ENCODE measurements around the gene SRGAP1.

Gene SRGAP1

GRCh38 chr12:64203036-64203435 lies 358.5 kb downstream of the SRGAP1 start:
- Histone ChIP-seq H3K27ac (ENCODE audit: low read depth, low read length, poor library complexity, severe bottlenecking) (no peak overlapping the region), H3K79me2 (ENCODE audit: insufficient read depth, low read length) (no peaks in the 10 kb centered on the region), H3K4me1 (ENCODE audit: insufficient read depth, low read length, severe bottlenecking) (no peaks in the 10 kb centered on the region), H3K4me3 (ENCODE audit: low read depth, low read length, poor library complexity, severe bottlenecking) (no peak overlapping the region), H3K9me2 (ENCODE audit: low read depth, low read length) (no peaks in the 10 kb centered on the region), H3K9me3 (ENCODE audit: low read length) (no peaks in the 10 kb centered on the region), H3K27me3 (ENCODE audit: insufficient read depth, low read length) (no peaks in the 10 kb centered on the region), H3K4me2 (ENCODE audit: low read length) (no peak overlapping the region), H3K9ac (ENCODE audit: low read length) (no peak overlapping the region), H3K36me3 (ENCODE audit: insufficient read depth, low read length) (peaks cover 13% of the 10 kb centered on the region), H2AFZ (ENCODE audit: low read length) (no peak overlapping the region), H4K20me1 (ENCODE audit: insufficient read depth, low read length) (no peaks in the 10 kb centered on the region), H3F3A (ENCODE audit: insufficient read depth, low read length) (no peaks in the 10 kb centered on the region)
- TF ChIP-seq CTCF (IDR thresholded peaks at IDR 0.05; ENCODE audit: low read length) = no peak
- no peak for TF ChIP-seq EZH2 (IDR thresholded peaks at IDR 0.05; ENCODE audit: borderline replicate concordance, low read length)

GRCh38 chr12:64203775-64204174 lies 359.3 kb downstream of the SRGAP1 start:
- Histone ChIP-seq H3K9me2 (ENCODE audit: low read depth, low read length) (no peaks in the 10 kb centered on the region), H3K79me2 (ENCODE audit: insufficient read depth, low read length) (no peaks in the 10 kb centered on the region), H3K9ac (ENCODE audit: low read length) (no peak overlapping the region), H2AFZ (ENCODE audit: low read length) (no peak overlapping the region), H3K4me1 (ENCODE audit: insufficient read depth, low read length, severe bottlenecking) (no peaks in the 10 kb centered on the region), H3K27ac (ENCODE audit: low read depth, low read length, poor library complexity, severe bottlenecking) (no peak overlapping the region), H3K4me3 (ENCODE audit: low read depth, low read length, poor library complexity, severe bottlenecking) (no peak overlapping the region), H3F3A (ENCODE audit: insufficient read depth, low read length) (no peaks in the 10 kb centered on the region), H3K4me2 (ENCODE audit: low read length) (no peak overlapping the region), H4K20me1 (ENCODE audit: insufficient read depth, low read length) (no peaks in the 10 kb centered on the region), H3K27me3 (ENCODE audit: insufficient read depth, low read length) (no peaks in the 10 kb centered on the region), H3K9me3 (ENCODE audit: low read length) (no peaks in the 10 kb centered on the region), H3K36me3 (ENCODE audit: insufficient read depth, low read length) (peaks cover 13% of the 10 kb centered on the region)
- TF ChIP-seq EZH2 (IDR thresholded peaks at IDR 0.05; ENCODE audit: borderline replicate concordance, low read length) = no peak
- TF ChIP-seq CTCF (IDR thresholded peaks at IDR 0.05; ENCODE audit: low read length) = no peak

- H3K4me2 ChIP-seq (ENCODE audit: low read length) = no peak overlapping the region
- H3K9me3 ChIP-seq (ENCODE audit: low read length) = no peaks in the 10 kb centered on the region
- no peaks in the 10 kb centered on the region for H3K79me2 ChIP-seq (ENCODE audit: insufficient read depth, low read length)
- no peak overlapping the region for H3K27ac ChIP-seq (ENCODE audit: low read depth, low read length, poor library complexity, severe bottlenecking)
- H2AFZ ChIP-seq (ENCODE audit: low read length) = no peak overlapping the region
- H4K20me1 ChIP-seq (ENCODE audit: insufficient read depth, low read length) = no peaks in the 10 kb centered on the region
- no peaks in the 10 kb centered on the region for H3K4me1 ChIP-seq (ENCODE audit: insufficient read depth, low read length, severe bottlenecking)
- TF ChIP-seq EZH2 (IDR thresholded peaks at IDR 0.05; ENCODE audit: borderline replicate concordance, low read length) = no peak
- no peak for TF ChIP-seq CTCF (IDR thresholded peaks at IDR 0.05; ENCODE audit: low read length)
- H3F3A ChIP-seq (ENCODE audit: insufficient read depth, low read length) = no peaks in the 10 kb centered on the region
- peaks cover 19% of the 10 kb centered on the region for H3K36me3 ChIP-seq (ENCODE audit: insufficient read depth, low read length)
- no peaks in the 10 kb centered on the region for H3K9me2 ChIP-seq (ENCODE audit: low read depth, low read length)
- H3K4me3 ChIP-seq (ENCODE audit: low read depth, low read length, poor library complexity, severe bottlenecking) = no peak overlapping the region
- H3K27me3 ChIP-seq (ENCODE audit: insufficient read depth, low read length) = no peaks in the 10 kb centered on the region
- no peak overlapping the region for H3K9ac ChIP-seq (ENCODE audit: low read length)
These were observed 361.0 kb downstream of the SRGAP1 start for GRCh38 chr12:64205542-64205941.

Data from OCI-LY1 (cell line).